Left ventricle myocardium inferior (tissue), 1 donor: Measurements from ENCODE around the gene ZBTB25. TPM values are rescaled to one million over a fixed set of nuclear protein-coding genes. Genes with fewer than 3 reads are reported as not detected.

Experiments
- DNase-seq: peaks from one replicate; pipeline ENCODE4 v3.0.0-alpha.2; 2020
- H3K27ac ChIP-seq: fragments of 200-600 bp; replicated peaks from 2 replicates; pipeline ENCODE4 v1.8.0; 2021
- H3K27me3 ChIP-seq: fragments of 200-600 bp; 2 replicates; pipeline ENCODE4 v1.8.0; 2021; ENCODE audit warnings: low read depth
- H3K36me3 ChIP-seq: fragments of 200-600 bp; 2 replicates; pipeline ENCODE4 v1.8.0; 2021
- H3K4me1 ChIP-seq: fragments of 200-600 bp; 2 replicates; pipeline ENCODE4 v1.8.0; 2021
- H3K4me3 ChIP-seq: fragments of 200-600 bp; 2 replicates; pipeline ENCODE4 v1.8.0; 2021; ENCODE audit warnings: mild to moderate bottlenecking, moderate library complexity
- H3K9me3 ChIP-seq: fragments of 200-600 bp; replicated peaks from 2 replicates; pipeline ENCODE4 v1.8.0; 2021
- CTCF ChIP-seq: fragments of 200-600 bp; IDR thresholded peaks from 2 replicates; pipeline ENCODE4 v1.8.0; 2021; ENCODE audit warnings: antibody characterized with exemption, mild to moderate bottlenecking, borderline replicate concordance
- intact Hi-C: fragments of 100-400 bp; cut with micrococcal nuclease; formaldehyde crosslinking; loops from one replicate; pipeline ENCODE4 v1.11.0; 2022
- total RNA-seq: library from RNA; stranded (reverse); fragmentation: NEBNext Ultra II Directional; extraction: Animal tissue kit (Norgen Biotek cat#: 25700); gene quantifications from one replicate; pipeline ENCODE4 v1.2.1, GENCODE V29; 2021
- donor health status: DM: no; HTN: yes; CAD: no; lungs with severe emphysema.

The ZBTB25 gene
- total RNA-seq, 1 donor from 2014 or later = 20.8 TPM

GRCh38 chr14:64444984-64445845 is 58.4 kb downstream of the ZBTB25 start:
- Histone ChIP-seq H3K27ac (no peak overlapping the region), H3K4me1 (peaks cover 25% of the 10 kb centered on the region), H3K4me3 (no peak overlapping the region), H3K9me3 (no peaks in the 10 kb centered on the region), H3K27me3 (no peaks in the 10 kb centered on the region), H3K36me3 (peaks cover 58% of the 10 kb centered on the region)
- intact Hi-C loops = no loop called here
- TF ChIP-seq CTCF = no peak
- DNase-seq = no peak

- no peak overlapping the region for H3K27ac ChIP-seq
- H3K9me3 ChIP-seq = no peaks in the 10 kb centered on the region
- no peak for TF ChIP-seq CTCF
- no peak overlapping the region for H3K4me3 ChIP-seq
- peaks cover 25% of the 10 kb centered on the region for H3K4me1 ChIP-seq
- no peak for DNase-seq
- H3K36me3 ChIP-seq = peaks cover 56% of the 10 kb centered on the region
- intact Hi-C loops = no loop called here
- H3K27me3 ChIP-seq = no peaks in the 10 kb centered on the region
Observed at GRCh38 chr14:64444140-64444539, 59.5 kb downstream of the ZBTB25 start.

DNA sequence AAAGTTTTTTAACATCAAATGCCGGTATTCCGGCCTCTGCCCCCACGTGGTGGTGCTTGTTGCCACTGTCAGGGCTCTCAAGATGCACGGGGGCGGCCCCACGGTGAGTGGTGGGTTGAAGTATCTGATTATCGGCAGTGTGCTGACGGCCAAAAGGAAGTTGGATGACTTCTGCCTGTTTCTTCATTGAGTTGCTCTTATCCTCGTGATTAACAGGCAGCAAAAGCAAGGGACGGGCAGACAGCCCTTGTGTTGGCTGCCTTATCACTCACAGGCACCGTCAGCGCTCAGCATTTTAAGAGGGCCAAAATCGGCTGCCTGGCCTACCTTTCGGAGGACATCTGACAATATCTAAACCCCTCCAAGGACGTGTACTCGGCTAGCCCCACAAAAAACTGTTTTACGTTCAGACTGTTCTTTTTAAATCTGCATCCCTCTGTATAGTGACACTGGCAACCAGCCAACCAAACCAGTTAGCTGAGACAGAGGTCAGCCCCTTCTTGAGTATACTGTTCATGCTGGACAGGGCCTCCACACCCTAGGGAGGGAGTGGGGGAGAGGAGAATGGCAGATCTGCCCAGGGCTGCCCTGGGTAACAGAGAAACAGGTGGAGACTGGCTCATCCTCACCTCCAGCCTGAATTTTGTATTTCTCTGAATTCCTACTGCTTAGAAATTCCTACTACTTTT is 61.2 kb downstream of the ZBTB25 start:
- TF ChIP-seq CTCF = no peak
- intact Hi-C loops = no loop called here
- H3K4me1 ChIP-seq = peaks cover 25% of the 10 kb centered on the region
- peak; percentile 25 for DNase-seq
- H3K36me3 ChIP-seq = peaks cover 57% of the 10 kb centered on the region
- no peaks in the 10 kb centered on the region for H3K27me3 ChIP-seq
- peak overlapping the region; percentile 35 for H3K27ac ChIP-seq
- H3K4me3 ChIP-seq = no peak overlapping the region
- H3K9me3 ChIP-seq = no peaks in the 10 kb centered on the region

DNA sequence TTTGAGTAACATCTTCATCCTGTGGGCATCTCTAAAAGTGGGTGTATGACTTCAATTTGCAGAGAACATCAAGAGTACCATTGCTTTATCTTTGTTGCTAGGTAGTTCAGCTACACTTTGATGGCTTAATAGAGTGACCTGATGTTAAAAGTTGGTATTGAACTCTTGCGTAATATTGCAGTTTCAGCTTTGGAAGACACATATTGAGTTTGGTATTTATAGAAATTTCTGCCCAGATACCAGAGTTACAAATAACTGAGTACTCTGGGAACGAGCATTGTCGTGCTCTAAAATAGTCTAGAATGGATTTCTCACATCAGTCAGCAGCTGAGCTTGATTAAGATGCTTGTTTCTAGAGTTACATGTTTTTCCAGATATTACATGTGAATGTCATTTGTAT is 63.1 kb downstream of the ZBTB25 start:
- no peak for DNase-seq
- intact Hi-C loops = no loop called here

GRCh38 chr14:64439141-64439540 is 64.5 kb downstream of the ZBTB25 start:
- Histone ChIP-seq H3K9me3 (no peaks in the 10 kb centered on the region), H3K36me3 (peaks cover 61% of the 10 kb centered on the region), H3K4me1 (peaks cover 15% of the 10 kb centered on the region), H3K27ac (no peak overlapping the region), H3K4me3 (no peak overlapping the region), H3K27me3 (no peaks in the 10 kb centered on the region)
- DNase-seq = no peak
- TF ChIP-seq CTCF = no peak
- intact Hi-C loops = no loop called here

More for the DNA sequence above, 63.1 kb downstream of the ZBTB25 start:
- no peaks in the 10 kb centered on the region for H3K27me3 ChIP-seq
- no peak overlapping the region for H3K27ac ChIP-seq
- no peak for TF ChIP-seq CTCF
- no peak overlapping the region for H3K4me3 ChIP-seq
- H3K4me1 ChIP-seq = peaks cover 24% of the 10 kb centered on the region
- no peaks in the 10 kb centered on the region for H3K9me3 ChIP-seq
- peaks cover 72% of the 10 kb centered on the region for H3K36me3 ChIP-seq
